ENCODE data around the gene CCDC85B. TPM values are rescaled to one million over a fixed set of nuclear protein-coding genes. Genes with fewer than 3 reads are reported as not detected.

Gene CCDC85B
- total RNA-seq, 6 experiments from 2014 or later, result 78.9 to 112 (median 87.7) TPM

- peak overlapping the region; percentile 95 for H3K4me3 Mint-ChIP-seq
- H3K36me3 Mint-ChIP-seq (ENCODE audit: low read depth), result peaks cover 38% of the 10 kb centered on the region
- H3K4me1 Mint-ChIP-seq (ENCODE audit: low read depth), result peaks cover 45% of the 10 kb centered on the region
- H3K27ac Mint-ChIP-seq, result peak overlapping the region; percentile 94
- H3K9me3 Mint-ChIP-seq, result no peaks in the 10 kb centered on the region
- peaks cover 23% of the 10 kb centered on the region for H3K27me3 Mint-ChIP-seq (ENCODE audit: insufficient read depth)
- DNase-seq, result no peak
- TF ChIP-seq CTCF (IDR thresholded peaks at IDR 0.05), result no peak
These were observed 20.2 kb upstream of the CCDC85B start for GRCh38 chr11:65870307-65870658.

GRCh38 chr11:65870706-65871681, 19.5 kb upstream of the CCDC85B start:
- no peak for DNase-seq
- Mint-ChIP-seq H3K36me3 (ENCODE audit: low read depth) (peaks cover 38% of the 10 kb centered on the region), H3K27me3 (ENCODE audit: insufficient read depth) (peaks cover 22% of the 10 kb centered on the region), H3K4me3 (peak overlapping the region; percentile 95), H3K4me1 (ENCODE audit: low read depth) (peaks cover 45% of the 10 kb centered on the region), H3K27ac (peak overlapping the region; percentile 94), H3K9me3 (no peaks in the 10 kb centered on the region)
- no peak for TF ChIP-seq CTCF (IDR thresholded peaks at IDR 0.05)

- DNase-seq, result peak; percentile 26
These were observed 18.5 kb upstream of the CCDC85B start for GRCh38 chr11:65871811-65872548.

GRCh38 chr11:65872586-65873317, 17.7 kb upstream of the CCDC85B start, which contains the start of gene EFEMP2:
TSS of gene EFEMP2 (minus strand) at chr11:65872800. CDS start at chr11:65872354, 446 bp downstream.
- Mint-ChIP-seq H3K27me3 (ENCODE audit: insufficient read depth) (peaks cover 13% of the 10 kb centered on the region; the same call in 1 of the 2 replicates), H3K36me3 (ENCODE audit: low read depth) (peaks cover 26% of the 10 kb centered on the region), H3K4me3 (peak within 1 kb of the TSS; percentile 95), H3K9me3 (no peaks in the 10 kb centered on the region), H3K27ac (peak within 1 kb of the TSS; percentile 94), H3K4me1 (ENCODE audit: low read depth) (peaks cover 38% of the 10 kb centered on the region)
- TF ChIP-seq CTCF (IDR thresholded peaks at IDR 0.05), result no peak
- no peak for DNase-seq

More at GRCh38 chr11:65871811-65872548, 18.5 kb upstream of the CCDC85B start:
- Mint-ChIP-seq H3K4me1 (ENCODE audit: low read depth) (peaks cover 45% of the 10 kb centered on the region), H3K27ac (peak overlapping the region; percentile 94), H3K27me3 (ENCODE audit: insufficient read depth) (peaks cover 20% of the 10 kb centered on the region), H3K36me3 (ENCODE audit: low read depth) (peaks cover 33% of the 10 kb centered on the region), H3K4me3 (peak overlapping the region; percentile 95), H3K9me3 (no peaks in the 10 kb centered on the region)
- peak; percentile 40 for TF ChIP-seq CTCF (IDR thresholded peaks at IDR 0.05)
